ENCODE data around the gene FXYD6. TPM values are rescaled to one million over a fixed set of nuclear protein-coding genes. Genes with fewer than 3 reads are reported as not detected.

Gene FXYD6
- total and polyA plus RNA-seq, 2 donors from 2014 or later: 57.8 to 62.7 TPM

- H3K4me3 ChIP-seq (ENCODE audit: low read length in 3 of 3): no peak overlapping the region
- H3K9me3 ChIP-seq (ENCODE audit: control insufficient read depth in 2 of 3, insufficient read depth in 1 of 3, low read length in 3 of 3): no peaks in the 10 kb centered on the region
- FAIRE-seq (no peak), DNase-seq (peak in 4 of 5 donors; percentile 84 to 88 (median 86))
- TF ChIP-seq CTCF (IDR thresholded peaks at IDR 0.05; ENCODE audit: borderline replicate concordance, extremely low read depth, insufficient read depth): no peak
- H3K36me3 ChIP-seq (ENCODE audit: control insufficient read depth in 2 of 3, insufficient read depth in 3 of 3, low read length in 3 of 3): no peaks in the 10 kb centered on the region
- H3K27me3 ChIP-seq (ENCODE audit: control insufficient read depth, insufficient read depth, low read length): no peaks in the 10 kb centered on the region
- intact Hi-C loops (cut with DNase I): no loop called here
- peak overlapping the region; percentile 26 to 45 for H3K27ac ChIP-seq (ENCODE audit: low read depth in 2 of 2, low read length in 2 of 2)
- H3K9ac ChIP-seq (ENCODE audit: low read length in 3 of 3): no peak overlapping the region
- H3K4me1 ChIP-seq (ENCODE audit: control insufficient read depth in 2 of 3, insufficient read depth in 2 of 3, low read depth in 1 of 3, low read length in 3 of 3): peaks cover 0 to 16% (median 0%) of the 10 kb centered on the region in 3 donors
Measured at GRCh38 chr11:117861151-117862018, 15.1 kb downstream of the FXYD6 start.

GRCh38 chr11:117860139-117860538 lies 16.3 kb downstream of the FXYD6 start:
- peak in 1 of 5 donors; percentile 28 for DNase-seq
- peak overlapping the region in 1 of 2 donors; percentile 47 for H3K27ac ChIP-seq (ENCODE audit: low read depth in 2 of 2, low read length in 2 of 2)
- no peak for TF ChIP-seq CTCF (IDR thresholded peaks at IDR 0.05; ENCODE audit: borderline replicate concordance, extremely low read depth, insufficient read depth)
- no peaks in the 10 kb centered on the region for H3K9me3 ChIP-seq (ENCODE audit: control insufficient read depth in 2 of 3, insufficient read depth in 1 of 3, low read length in 3 of 3)
- H3K4me1 ChIP-seq (ENCODE audit: control insufficient read depth in 2 of 3, insufficient read depth in 2 of 3, low read depth in 1 of 3, low read length in 3 of 3): peaks cover 0 to 16% (median 0%) of the 10 kb centered on the region in 3 donors
- intact Hi-C loops (cut with DNase I): no loop called here
- no peak overlapping the region for H3K9ac ChIP-seq (ENCODE audit: low read length in 3 of 3)
- no peak for FAIRE-seq
- H3K27me3 ChIP-seq (ENCODE audit: control insufficient read depth, insufficient read depth, low read length): no peaks in the 10 kb centered on the region
- no peak overlapping the region for H3K4me3 ChIP-seq (ENCODE audit: low read length in 3 of 3)
- no peaks in the 10 kb centered on the region for H3K36me3 ChIP-seq (ENCODE audit: control insufficient read depth in 2 of 3, insufficient read depth in 3 of 3, low read length in 3 of 3)

GRCh38 chr11:117859488-117860112 lies 16.9 kb downstream of the FXYD6 start:
- H3K27me3 ChIP-seq (ENCODE audit: control insufficient read depth, insufficient read depth, low read length): no peaks in the 10 kb centered on the region
- TF ChIP-seq CTCF (IDR thresholded peaks at IDR 0.05; ENCODE audit: borderline replicate concordance, extremely low read depth, insufficient read depth): no peak
- H3K4me1 ChIP-seq (ENCODE audit: control insufficient read depth in 2 of 3, insufficient read depth in 2 of 3, low read depth in 1 of 3, low read length in 3 of 3): peaks cover 0 to 16% (median 0%) of the 10 kb centered on the region in 3 donors
- no peak overlapping the region for H3K9ac ChIP-seq (ENCODE audit: low read length in 3 of 3)
- no peaks in the 10 kb centered on the region for H3K9me3 ChIP-seq (ENCODE audit: control insufficient read depth in 2 of 3, insufficient read depth in 1 of 3, low read length in 3 of 3)
- no peaks in the 10 kb centered on the region for H3K36me3 ChIP-seq (ENCODE audit: control insufficient read depth in 2 of 3, insufficient read depth in 3 of 3, low read length in 3 of 3)
- no peak overlapping the region for H3K27ac ChIP-seq (ENCODE audit: low read depth in 2 of 2, low read length in 2 of 2)
- DNase-seq: peak in 3 of 5 donors; percentile 36 to 59 (median 52)
- no peak for FAIRE-seq
- intact Hi-C loops (cut with DNase I): no loop called here
- H3K4me3 ChIP-seq (ENCODE audit: low read length in 3 of 3): no peak overlapping the region
